Measurements from ENCODE around the gene ZFPL1. TPM values are rescaled to one million over a fixed set of nuclear protein-coding genes. Genes with fewer than 3 reads are reported as not detected.

The ZFPL1 gene
- total RNA-seq, 1 donor from 2014 or later, result 29.0 TPM

DNA sequence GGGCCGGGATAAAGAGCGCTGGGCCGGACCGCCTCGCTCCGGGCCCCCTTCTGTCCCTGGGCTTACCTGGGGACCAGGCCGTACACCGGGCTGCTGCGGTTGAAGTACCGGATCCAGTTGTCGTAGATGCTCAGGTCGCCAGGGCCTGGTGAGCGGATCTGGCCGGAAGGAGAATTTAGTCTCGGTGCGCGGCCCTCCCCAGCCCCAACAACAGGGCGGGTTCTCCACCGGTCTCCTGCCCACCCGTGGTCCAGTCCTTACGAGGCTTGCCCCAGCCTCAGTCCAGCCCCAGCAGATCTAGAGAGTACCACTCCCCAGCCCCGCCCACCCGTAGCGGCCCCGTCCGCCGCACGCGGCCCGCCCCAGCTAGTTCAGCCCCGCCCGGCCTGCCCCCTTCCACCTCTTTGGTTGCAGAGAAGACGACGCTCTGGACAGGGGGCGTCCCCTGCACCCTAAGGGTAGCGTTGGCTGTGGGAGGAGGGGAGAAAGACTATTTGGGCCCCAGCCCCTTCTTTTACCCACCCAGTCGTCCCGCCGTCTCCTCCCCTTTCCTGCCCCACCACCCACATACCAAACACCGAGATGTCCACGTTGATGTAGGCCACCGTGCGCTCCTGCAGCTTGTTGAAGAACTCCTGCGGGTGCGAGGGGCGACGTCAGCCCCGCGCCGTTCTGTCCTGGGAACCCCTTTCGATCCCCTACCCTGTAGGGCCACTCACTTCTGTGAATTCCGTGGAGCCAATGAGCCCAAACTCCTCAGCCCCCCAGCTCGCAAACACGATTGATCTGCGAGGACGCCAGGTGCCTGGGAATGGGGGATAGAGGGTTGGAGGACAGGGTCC, 36.2 kb upstream of the ZFPL1 start:
- ATAC-seq, result peak; percentile 6 to 48
- TF ChIP-seq, protein P1, sequence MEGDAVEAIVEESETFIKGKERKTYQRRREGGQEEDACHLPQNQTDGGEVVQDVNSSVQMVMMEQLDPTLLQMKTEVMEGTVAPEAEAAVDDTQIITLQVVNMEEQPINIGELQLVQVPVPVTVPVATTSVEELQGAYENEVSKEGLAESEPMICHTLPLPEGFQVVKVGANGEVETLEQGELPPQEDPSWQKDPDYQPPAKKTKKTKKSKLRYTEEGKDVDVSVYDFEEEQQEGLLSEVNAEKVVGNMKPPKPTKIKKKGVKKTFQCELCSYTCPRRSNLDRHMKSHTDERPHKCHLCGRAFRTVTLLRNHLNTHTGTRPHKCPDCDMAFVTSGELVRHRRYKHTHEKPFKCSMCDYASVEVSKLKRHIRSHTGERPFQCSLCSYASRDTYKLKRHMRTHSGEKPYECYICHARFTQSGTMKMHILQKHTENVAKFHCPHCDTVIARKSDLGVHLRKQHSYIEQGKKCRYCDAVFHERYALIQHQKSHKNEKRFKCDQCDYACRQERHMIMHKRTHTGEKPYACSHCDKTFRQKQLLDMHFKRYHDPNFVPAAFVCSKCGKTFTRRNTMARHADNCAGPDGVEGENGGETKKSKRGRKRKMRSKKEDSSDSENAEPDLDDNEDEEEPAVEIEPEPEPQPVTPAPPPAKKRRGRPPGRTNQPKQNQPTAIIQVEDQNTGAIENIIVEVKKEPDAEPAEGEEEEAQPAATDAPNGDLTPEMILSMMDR (IDR thresholded peaks at IDR 0.05), result no peak
- H3K9me3 ChIP-seq, result no peaks in the 10 kb centered on the region
- intact Hi-C loops (cut with DNase I), result no loop called here
- peak; percentile 59 for DNase-seq
- peak overlapping the region; percentile 58 for H3K27ac ChIP-seq
- H3K4me3 ChIP-seq, result peak overlapping the region; percentile 61
- H3K27me3 ChIP-seq (ENCODE audit: low read depth), result no peaks in the 10 kb centered on the region
- H3K36me3 ChIP-seq, result peaks cover 24% of the 10 kb centered on the region
- H3K4me1 ChIP-seq, result peaks cover 34% of the 10 kb centered on the region

DNA sequence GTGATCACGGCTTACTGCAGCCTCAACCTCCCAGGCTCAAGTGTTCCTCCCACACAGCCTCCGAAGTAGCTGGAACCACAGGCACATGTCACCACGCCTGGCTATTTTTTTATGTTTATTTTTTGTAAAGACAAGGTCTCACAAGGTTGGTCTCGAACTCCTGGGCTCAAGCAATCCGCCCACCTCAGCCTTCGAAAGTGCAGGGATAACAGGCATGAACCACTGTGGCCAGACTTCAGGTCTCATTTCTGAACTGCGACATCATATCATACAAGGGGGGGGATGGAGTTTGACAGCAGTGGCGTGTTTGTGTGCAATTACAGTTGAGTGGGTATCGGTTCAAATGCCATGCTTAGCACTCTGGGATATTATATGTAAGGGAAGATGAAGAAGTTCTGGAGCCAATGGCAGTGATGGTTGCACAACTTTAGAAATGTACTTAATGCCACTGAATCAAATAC, 32.6 kb upstream of the ZFPL1 start:
- TF ChIP-seq, protein P1 (IDR thresholded peaks at IDR 0.05), result no peak
- DNase-seq (no peak), ATAC-seq (no peak)
- intact Hi-C loops (cut with DNase I), result no loop called here
- no peaks in the 10 kb centered on the region for H3K27me3 ChIP-seq (ENCODE audit: low read depth)
- H3K4me3 ChIP-seq, result no peak overlapping the region
- no peaks in the 10 kb centered on the region for H3K36me3 ChIP-seq
- H3K4me1 ChIP-seq, result peaks cover 15% of the 10 kb centered on the region
- H3K27ac ChIP-seq, result no peak overlapping the region
- no peaks in the 10 kb centered on the region for H3K9me3 ChIP-seq

- no peaks in the 10 kb centered on the region for H3K9me3 ChIP-seq
- H3K36me3 ChIP-seq, result no peaks in the 10 kb centered on the region
- H3K27ac ChIP-seq, result no peak overlapping the region
- ATAC-seq, result no peak
- H3K4me1 ChIP-seq, result no peaks in the 10 kb centered on the region
- no peak for DNase-seq
- no peaks in the 10 kb centered on the region for H3K27me3 ChIP-seq (ENCODE audit: low read depth)
- TF ChIP-seq, protein P1 (IDR thresholded peaks at IDR 0.05), result no peak
- H3K4me3 ChIP-seq, result no peak overlapping the region
- intact Hi-C loops (cut with DNase I), result no loop called here
These were observed 30.1 kb upstream of the ZFPL1 start for GRCh38 chr11:65053827-65054508.

- intact Hi-C loops (cut with DNase I), result no loop called here
- H3K27ac ChIP-seq, result no peak overlapping the region
- H3K4me1 ChIP-seq, result no peaks in the 10 kb centered on the region
- no peak overlapping the region for H3K4me3 ChIP-seq
- TF ChIP-seq, protein P1 (IDR thresholded peaks at IDR 0.05), result no peak
- H3K36me3 ChIP-seq, result no peaks in the 10 kb centered on the region
- ATAC-seq (no peak), DNase-seq (no peak)
- no peaks in the 10 kb centered on the region for H3K9me3 ChIP-seq
- no peaks in the 10 kb centered on the region for H3K27me3 ChIP-seq (ENCODE audit: low read depth)
These were observed 28.5 kb upstream of the ZFPL1 start for GRCh38 chr11:65055538-65055937.

DNA sequence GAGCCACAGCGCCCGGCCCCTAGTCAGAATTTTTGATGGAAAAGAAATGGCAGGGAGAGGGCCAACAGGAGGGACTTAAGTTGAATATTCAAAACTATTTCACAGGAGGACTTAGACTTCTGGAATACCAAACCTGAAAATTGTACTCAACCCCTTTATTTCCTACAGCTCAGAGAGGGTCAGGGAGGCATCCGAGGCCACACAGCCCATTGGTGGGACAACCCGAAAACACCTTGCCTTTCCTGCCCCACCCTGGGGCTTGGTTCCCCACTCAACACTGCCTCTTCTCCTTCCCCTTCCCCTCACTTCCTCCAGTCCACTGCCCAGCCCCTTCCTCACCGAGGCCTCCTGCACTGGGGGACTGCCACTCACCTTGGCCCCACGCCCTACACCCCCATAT, 27.0 kb upstream of the ZFPL1 start:
- TF ChIP-seq, protein P1 (IDR thresholded peaks at IDR 0.05), result no peak
- DNase-seq (no peak), ATAC-seq (no peak)
- Histone ChIP-seq H3K27ac (no peak overlapping the region), H3K4me1 (no peaks in the 10 kb centered on the region), H3K9me3 (no peaks in the 10 kb centered on the region), H3K36me3 (no peaks in the 10 kb centered on the region), H3K4me3 (no peak overlapping the region), H3K27me3 (ENCODE audit: low read depth) (no peaks in the 10 kb centered on the region)
- intact Hi-C loops (cut with DNase I), result no loop called here
